Hematopoietic multipotent progenitor cell treated with erythropoietin and hydrocortisone succinate and interleukin-3 and kit ligand, for 15 days (in vitro differentiated cells): ENCODE measurements around the gene DCAF7.

ENCODE experiments used
- DNase-seq: peaks from one replicate; pipeline ENCODE4 v3.0.0-alpha.2; 2015; ENCODE audit warnings: low spot score

The DCAF7 gene, protein sequence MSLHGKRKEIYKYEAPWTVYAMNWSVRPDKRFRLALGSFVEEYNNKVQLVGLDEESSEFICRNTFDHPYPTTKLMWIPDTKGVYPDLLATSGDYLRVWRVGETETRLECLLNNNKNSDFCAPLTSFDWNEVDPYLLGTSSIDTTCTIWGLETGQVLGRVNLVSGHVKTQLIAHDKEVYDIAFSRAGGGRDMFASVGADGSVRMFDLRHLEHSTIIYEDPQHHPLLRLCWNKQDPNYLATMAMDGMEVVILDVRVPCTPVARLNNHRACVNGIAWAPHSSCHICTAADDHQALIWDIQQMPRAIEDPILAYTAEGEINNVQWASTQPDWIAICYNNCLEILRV

DNA sequence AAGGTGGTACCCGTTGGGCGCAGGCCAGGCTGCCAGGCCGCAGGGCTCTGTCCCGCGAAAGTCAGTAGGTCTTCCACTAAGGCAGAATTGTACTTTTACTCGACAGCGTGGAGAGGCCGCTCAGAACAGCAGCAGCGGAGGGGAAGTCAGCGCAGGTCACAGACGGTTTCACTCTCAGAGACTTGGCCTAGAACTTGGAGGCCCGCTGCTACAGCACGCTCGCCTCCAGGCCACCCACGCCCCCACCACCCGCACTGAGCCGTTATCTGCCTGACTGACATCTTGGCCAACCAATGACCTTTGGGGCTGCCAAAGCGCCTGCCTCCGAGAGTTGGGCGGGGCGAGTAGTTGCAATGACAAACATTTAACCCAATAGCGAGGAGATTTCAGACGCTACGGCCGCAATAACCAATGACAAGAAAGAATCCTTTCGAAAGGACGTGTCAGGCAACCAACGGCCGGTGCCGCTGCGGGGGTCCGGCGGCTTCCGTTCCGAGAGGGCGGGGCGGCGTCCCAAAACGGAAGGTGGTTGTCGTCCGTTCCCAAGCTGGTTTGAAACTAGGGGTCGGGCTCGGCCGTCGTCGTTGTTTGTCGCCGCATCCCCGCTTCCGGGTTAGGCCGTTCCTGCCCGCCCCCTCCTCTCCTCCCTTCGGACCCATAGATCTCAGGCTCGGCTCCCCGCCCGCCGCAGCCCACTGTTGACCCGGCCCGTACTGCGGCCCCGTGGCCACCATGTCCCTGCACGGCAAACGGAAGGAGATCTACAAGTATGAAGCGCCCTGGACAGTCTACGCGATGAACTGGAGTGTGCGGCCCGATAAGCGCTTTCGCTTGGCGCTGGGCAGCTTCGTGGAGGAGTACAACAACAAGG is at the start of gene DCAF7:
TSS of gene DCAF7 (plus strand) at position 532 of the 871 bp plus-strand sequence. CDS start at position 733, 201 bp downstream.
- peak; percentile 100 for DNase-seq

DNA sequence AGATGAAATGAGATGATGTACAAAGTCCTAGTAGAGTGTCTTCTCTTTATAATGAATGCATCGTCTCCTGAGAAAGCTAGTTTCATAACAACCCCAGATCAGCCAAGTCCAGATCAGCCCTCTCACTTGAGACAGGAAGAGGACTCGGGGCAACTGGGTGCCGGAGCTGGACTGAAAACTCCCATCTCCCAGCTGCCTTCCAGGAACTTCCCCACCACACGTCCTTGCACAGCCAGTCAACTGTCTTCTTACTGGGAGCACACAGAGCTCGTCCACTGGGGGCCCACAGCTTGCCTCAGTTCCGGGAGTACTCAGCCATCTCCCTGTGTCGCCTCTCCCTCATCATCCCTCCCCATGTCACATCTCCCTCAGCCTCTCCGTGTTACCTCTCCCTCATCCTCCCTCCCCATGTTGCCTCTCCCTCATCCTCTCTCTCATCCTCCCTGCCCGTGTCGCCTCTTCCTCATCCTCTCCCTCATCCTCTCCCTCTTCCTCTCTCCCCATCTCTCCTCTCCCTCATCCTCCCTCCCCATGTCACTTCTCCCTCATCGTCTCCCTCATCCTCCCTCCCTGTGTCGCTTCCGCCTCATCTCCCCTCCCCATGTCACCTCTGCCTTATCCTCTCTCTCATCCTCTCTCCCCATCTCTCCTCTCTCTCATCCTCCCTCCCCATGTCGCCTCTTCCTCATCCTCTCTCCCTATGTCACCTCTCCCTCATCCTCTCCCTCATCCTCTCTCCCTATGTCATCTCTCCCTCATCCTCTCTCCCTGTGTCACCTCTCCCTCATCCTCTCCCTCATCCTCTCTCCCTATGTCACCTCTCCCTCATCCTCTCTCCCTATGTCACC is 49.5 kb upstream of the DCAF7 start:
- no peak for DNase-seq

DNA sequence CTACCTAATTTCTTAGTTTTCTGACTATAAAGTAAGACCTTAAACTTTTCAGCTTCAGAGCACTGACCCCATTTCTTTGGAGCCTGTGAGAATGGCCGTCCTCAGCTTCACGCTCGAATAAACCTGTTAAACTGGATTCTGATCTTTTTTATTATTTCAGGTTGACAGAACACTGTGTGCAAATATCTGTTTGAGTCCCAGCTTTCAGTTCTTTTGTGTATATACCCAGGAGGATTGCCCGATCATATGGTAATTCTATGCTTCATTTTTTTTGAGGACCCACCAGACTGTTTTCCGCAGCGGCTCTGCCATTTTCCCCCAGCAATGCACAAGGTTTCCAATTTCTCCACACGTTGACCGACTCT is 47.0 kb upstream of the DCAF7 start:
- no peak for DNase-seq

DNA sequence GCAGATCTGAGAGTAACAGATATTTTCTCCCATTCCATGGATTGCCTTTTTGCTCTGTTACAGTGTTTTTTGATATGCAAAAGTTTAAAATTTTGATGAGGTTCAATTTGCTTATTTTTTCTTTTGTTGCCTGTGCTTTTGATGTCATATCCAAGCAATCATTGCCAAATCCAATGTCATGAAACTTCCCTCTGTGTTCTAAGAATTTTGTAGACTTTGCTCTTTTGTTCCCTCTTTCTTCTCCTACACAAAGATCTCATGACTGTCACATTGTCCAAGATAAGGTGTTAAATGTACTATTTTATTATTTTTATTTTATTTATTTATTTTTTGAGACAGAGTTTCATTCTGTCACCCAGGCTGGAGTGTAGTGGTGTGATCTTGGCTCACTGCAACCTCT is 46.0 kb upstream of the DCAF7 start:
- DNase-seq: no peak

DNA sequence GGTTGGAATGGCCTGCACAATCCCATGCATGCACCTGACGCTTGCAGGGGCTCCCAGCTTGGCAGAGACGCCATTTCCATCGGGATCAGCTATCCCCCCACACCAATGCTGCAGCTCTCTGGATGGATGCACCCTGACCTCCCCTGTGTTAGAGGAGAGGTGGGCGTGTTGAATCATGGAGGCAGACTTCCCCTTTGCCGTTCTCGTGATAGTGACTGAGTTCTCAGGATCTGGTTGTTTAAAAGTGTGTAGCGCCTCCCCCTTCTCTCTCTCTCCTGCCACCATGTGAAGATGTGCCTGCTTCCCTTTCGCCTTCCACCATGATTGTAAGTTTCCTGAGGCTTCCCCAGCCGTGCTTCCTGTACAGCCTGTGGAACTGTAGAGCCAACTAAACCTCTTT is 44.9 kb upstream of the DCAF7 start:
- no peak for DNase-seq

DNA sequence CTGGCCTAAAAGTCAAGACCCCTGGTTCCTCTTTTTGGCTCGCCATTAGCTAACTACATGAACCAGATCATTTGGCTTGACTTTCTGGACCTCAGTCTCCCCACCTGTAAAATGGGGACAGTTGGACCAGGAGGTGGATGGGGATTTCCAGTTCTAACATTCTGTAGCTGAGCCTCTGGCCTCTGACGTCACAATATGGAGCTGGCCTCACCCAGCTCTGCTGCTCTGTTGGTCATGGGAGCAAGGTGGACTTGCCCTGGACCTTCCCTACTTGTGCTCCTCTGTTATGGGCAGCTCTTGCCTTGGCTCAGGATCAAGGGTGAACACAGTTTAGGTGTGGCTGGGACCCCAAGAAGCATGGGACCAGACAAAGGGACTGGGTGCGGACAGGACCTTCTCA is 43.6 kb upstream of the DCAF7 start:
- DNase-seq: no peak

DNA sequence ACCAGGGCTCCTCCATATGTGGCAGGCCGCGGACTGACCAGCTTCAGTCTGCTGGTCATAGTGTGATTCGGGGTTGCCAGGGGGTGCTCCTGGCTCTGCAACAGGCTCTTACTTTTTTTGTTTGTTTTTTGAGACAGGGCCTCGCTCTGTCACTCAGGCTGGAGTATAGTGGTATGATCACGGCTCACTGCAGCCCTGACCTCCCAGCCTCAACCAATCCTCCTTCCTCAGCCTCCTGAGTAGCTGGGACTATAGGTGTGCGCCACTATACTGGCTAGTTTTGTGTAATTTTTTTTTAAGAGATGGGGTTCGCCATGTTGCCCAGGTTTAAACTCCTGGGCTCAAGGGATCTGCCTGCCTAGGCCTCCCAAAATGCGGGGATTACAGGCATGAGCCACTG is 38.9 kb upstream of the DCAF7 start:
- no peak for DNase-seq

DNA sequence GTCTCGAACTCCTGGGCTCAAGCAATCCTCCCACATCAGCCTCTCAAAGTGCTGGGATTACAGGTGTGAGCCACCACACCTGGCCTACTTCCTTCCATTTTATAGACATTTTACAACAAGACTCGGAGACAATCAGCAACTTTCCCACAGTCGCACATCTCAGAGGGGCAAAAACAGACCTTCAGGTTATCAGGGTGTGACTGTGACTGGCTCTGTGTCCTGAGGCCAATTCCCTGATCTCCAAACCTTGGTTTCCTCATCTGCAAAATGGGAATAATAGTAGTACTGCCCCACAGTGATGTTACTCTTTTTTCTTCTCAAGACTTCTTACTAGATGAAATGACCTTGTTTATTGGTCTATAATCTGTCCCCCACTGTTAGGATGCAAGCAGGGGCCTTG is 37.9 kb upstream of the DCAF7 start:
- DNase-seq: no peak

DNA sequence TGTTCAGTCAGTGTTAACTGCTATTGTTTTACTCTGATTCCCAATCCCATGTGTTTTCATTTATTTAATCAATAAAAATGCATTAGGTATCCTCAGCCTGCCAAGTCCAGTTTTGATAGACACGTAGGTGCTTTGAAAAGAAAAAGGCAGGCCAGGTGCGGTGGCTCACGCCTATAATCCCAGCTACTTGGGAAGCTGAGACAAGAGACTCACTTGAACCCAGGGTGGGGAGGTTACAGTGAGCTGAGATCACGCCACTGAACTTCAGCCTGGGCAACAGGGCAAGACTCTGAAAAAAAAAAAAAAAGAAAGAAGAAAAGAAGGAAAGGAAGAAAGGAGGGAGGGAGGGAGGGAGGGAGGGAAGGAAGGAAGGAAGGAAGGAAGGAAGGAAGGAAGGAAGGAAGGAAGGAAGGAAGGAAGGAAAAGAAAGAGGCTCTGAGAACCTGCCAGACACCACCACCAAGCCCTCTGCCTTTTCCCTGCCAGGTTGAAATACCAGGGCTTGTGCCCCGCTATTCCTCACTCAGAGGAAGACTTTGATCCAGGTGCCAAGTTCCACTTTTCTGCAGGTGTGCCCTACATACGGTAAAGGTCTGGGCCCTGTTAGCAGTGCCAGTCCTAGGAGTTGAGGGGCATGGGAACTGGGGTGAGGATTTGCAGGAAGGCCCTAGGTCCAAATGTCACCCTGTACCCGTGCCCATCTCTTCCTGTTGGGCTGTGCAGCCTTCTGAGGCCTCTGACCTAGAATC is 37.2 kb upstream of the DCAF7 start:
- DNase-seq: no peak

DNA sequence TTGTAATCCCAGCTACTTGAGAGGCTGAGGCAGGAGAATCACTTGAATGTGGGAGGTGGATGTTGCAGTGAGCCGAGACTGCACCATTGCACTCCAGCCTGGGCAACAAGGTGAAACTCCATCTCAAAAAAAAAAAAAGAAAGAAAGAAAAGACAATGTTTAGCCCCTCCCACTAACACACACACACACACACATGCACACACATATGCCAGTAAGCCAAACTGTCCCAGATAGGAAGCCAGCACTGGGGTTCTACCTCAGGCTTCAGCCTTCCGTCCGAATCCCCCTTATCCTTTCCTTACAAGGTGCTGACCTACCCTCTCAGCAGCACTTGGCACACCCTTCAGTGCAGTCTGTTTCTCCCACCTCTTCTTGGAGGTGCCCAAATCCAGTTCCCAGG is 35.8 kb upstream of the DCAF7 start:
- DNase-seq: no peak

DNA sequence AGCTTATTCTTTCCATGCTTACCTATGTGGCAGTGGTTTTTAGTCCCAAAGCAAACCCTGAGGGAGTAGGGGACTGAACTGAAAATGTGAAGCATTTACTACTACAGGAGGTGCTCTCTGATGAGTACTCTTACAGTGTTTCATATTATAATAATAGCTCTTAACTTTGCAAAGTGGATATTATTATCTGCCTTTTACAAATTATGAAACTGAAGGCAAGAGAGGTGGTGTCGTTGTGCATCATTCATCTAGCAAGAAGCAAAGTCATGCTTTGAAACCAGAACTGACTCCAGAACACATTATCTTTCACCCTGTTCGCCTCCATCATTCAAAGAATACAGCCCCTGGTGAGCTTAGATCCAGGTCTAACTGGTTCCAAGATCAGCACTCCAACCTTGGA is 35.3 kb upstream of the DCAF7 start:
- DNase-seq: no peak

DNA sequence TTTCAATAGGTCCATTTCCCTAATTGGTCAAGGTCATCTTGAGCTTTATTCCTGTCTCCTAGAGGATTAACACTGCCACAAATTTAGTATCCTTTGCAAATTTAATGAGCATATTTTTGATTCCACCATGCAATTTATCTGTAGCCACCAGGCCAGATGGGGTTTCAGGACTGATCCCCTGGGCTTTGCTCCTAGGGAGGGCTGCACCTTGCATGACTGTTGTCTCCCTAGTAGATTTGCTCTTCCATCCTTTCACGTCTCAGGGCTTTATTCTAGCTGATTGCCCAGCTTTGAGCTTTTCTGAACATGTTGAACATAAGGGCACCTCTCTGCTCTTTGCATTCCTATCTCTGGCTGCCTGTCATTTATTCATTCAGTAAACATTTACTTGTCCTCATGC is 34.9 kb upstream of the DCAF7 start:
- DNase-seq: no peak

DNA sequence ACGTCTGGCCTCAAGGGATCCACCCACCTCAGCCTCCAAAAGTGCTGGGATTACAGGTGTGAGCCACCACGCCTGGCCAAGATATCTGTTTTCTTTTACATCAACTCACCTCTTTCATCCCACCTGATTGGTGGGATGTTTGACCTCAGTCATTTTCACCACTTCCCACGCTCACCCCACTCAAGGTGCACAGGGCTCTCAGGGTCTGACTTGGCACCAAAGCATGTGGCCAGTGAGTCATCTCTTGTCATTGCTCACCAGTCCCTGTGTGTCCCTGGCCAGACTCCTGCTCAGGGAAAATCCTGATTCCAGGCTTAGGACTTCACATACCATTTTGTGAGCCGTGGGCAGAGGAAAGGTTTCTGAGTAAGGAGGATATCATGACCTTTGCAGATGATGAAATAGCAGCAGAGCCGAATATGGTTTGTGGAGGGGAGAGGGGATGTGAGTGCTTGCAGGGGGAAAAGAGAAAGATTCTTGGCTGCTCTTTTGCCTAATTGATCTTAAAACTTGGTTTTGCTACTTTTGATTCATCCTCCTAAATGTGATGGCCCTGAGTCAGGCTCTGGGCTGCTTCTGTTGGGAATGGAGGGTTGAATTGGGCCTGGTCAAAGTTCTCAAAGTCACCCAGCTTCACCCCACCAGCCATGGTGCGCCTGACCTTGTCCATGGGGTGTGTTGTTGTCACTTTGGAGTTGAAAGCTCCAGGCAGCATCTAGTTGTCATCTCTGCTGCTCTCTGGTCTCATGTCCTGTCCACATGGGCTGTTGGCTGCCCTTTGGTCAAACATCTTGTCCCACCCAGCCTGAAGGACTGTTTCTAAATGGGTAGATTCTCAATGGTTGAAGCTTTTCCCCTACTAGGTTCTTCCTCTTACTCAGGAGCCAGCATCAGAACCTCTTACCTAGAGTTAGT is 33.1 kb upstream of the DCAF7 start:
- DNase-seq: no peak

DNA sequence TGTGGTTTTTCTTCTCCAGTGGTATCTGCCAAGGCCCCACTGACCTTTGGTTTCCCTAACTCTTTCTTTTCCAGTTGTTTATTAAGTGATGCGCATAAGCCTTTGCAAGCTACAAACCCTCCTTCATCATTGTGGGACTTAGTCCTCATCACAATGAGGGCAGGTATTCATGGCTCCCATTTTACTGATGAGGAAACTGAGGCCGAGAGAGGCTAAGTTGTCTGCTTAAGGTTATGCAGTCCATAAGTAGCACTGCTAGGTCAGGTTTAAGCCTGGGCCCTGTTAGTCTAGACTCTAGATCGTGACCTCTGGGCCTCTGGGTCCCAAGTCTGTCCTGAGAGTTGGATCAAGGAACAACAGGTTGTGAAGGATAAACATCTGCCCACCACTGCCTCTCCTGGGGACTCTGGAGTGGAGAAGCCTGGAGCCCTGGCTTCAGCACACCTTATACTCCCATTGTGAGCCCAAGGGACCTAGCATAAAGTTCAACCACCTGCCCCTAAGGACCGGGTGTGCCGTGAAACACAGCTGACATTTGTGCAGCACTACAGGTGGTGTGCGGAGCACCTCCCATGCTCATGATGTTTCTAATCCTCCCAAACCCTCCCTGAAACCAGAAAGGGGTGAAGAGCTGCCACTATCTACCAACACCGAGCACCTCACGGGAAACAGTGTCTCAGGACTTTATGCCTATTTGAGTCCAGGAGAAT is 32.3 kb upstream of the DCAF7 start:
- no peak for DNase-seq

DNA sequence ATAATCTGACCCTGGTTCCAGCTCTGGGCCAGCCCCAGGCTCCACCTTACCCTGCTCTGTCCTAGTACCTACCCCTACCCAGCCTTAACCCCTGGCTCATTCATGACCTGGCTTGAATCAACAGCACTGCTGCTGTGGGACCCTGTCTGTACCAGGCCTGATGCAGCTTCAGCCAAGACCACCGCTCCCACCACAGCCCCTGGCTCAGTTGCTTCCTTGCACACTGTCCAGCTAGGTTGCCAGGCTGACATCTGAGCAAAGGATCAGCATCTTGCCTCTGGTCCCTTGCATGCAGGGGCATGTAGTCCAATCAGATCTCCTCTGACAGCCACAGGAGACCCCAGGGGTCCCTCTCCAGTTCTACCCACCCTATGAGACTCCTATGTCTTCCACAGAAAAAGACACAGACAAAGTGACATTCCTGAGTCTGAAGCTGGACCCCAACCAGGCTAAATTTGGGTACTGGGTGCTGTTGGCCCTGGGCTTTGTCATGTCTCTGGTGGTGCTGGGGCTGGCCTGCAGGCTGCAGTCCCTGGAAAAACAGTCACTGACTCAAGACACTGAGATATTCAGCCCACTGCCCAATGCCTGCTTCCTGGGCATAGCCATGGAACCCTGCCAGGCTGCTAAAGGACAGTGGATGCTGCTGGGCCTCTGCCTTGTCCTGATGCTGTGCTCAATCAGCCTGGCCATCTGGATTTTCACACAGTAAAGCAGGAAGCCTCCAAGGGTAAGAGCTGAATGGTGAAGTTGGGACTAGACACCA is 31.0 kb upstream of the DCAF7 start:
- no peak for DNase-seq

DNA sequence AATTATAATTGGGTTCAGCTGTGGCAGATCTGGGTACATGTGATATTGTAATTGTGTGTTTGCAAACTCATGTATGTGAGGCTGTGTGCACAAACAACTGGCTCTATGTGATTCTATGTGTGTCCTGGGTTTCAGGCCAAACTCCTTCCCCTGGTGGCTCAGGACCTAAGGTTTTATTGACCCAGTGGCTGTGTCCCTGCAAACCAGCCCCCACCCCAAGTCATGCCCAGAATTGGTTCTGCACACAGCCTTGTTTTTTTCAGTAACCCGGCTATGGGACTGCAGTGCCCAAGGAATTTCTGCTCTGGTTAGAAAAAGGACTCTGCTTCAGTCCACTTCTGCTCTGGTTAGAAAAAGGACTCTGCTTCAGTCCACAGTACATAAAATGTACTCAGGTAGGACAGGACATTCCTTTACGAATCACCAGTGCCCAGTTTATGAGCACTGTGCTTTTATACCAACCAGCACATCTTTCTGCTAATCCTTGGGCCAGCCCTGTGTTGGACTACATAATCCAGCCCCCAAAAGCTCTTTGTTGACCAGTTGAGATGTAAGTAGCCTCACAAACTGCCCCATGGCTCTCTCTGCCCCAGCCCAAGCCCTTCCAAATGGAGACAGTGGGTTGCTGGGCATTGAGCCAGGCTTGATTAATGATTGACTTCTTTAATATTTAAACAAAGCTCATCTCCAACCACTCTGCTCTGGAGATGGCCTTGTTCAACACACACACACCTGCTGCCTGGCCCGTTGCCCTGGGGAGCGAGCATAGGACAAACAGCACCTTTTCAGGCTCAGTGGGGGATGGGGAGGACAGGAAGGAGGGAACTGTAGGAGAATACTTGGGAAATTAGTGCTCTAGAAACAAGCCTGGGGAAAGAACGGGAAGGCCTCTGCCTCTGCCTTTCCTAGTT is 30.1 kb upstream of the DCAF7 start:
- no peak for DNase-seq

DNA sequence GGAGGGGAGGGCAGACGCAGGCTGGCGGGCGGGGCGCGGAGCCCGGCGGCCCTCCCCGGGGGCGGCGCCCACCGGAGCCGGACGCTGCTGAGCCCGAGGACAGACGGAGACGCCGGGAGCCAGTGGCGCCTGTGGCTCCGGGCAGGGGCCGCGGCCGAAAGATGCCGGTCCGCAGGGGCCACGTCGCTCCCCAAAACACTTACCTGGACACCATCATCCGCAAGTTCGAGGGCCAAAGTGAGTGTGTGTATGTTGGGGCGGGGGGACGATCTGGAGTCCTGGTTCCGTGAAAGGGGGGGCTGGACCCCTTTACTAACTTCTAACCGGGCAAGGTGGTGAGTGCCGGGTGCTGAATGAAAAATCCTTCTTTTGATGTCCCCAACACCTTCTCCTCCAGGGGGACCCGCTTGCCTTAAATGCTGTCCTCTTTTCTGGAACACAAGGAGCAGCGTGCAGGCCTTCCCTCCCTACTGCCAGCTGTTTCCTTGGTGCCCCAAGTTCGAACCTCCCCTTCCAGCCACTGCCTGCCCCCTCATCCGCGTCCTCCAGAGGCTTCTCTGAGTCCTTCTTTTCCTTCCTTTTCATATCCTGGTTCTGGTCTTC is 26.9 kb upstream of the DCAF7 start, which contains the start of gene KCNH6:
TSS of gene KCNH6 (plus strand) at position 106 of the 603 bp plus-strand sequence. CDS start at position 162, 56 bp downstream.
- no peak for DNase-seq

DNA sequence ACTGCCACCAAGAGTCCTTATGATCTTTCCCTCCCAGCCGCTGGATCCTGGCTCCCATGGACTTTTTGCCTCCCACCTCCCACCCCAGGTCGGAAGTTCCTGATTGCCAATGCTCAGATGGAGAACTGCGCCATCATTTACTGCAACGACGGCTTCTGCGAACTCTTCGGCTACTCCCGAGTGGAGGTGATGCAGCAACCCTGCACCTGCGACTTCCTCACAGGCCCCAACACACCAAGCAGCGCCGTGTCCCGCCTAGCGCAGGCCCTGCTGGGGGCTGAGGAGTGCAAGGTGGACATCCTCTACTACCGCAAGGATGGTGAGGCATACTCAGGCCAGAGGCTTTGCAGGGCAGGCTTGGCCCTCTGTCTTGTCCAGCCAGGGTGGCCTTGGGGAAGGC is 26.2 kb upstream of the DCAF7 start:
- no peak for DNase-seq
